Ishikawa (cell line): ENCODE results near the gene CD82.

Experiments used
- CEBPB ChIP-seq: IDR thresholded peaks from 2 replicates; pipeline ENCODE4 v1.6.1; 2012
- CREB1 ChIP-seq: IDR thresholded peaks from 2 replicates; pipeline ENCODE4 v1.6.1; 2012; ENCODE audit warnings: low read depth
- EGR1 ChIP-seq: IDR thresholded peaks from 2 replicates; pipeline ENCODE4 v1.6.1; 2012
- EP300 ChIP-seq: IDR thresholded peaks from 2 replicates; pipeline ENCODE4 v1.6.1; 2012; ENCODE audit warnings: borderline replicate concordance
- FOXM1 ChIP-seq: IDR thresholded peaks from 2 replicates; pipeline ENCODE4 v1.6.1; 2012; ENCODE audit warnings: low read depth, borderline replicate concordance
- NFIC ChIP-seq: IDR thresholded peaks from 2 replicates; pipeline ENCODE4 v1.6.1; 2012
- RAD21 ChIP-seq: IDR thresholded peaks from 2 replicates; pipeline ENCODE4 v1.6.1; 2012; ENCODE audit warnings: low read depth
- TAF1 ChIP-seq: IDR thresholded peaks from 2 replicates; pipeline ENCODE4 v1.6.1; 2012; ENCODE audit warnings: low read depth, mild to moderate bottlenecking
- TCF12 ChIP-seq: IDR thresholded peaks from 2 replicates; pipeline ENCODE4 v1.6.1; 2012; ENCODE audit warnings: low read depth
- TEAD4 ChIP-seq: IDR thresholded peaks from 2 replicates; pipeline ENCODE4 v1.6.1; 2012
- YY1 ChIP-seq: IDR thresholded peaks from 2 replicates; pipeline ENCODE4 v1.6.1; 2012; ENCODE audit warnings: low read depth
- ZBTB7A ChIP-seq: IDR thresholded peaks from 2 replicates; pipeline ENCODE4 v1.6.1; 2012; ENCODE audit warnings: low read depth
- TF ChIP-seq, protein P1 (sequence below): IDR thresholded peaks from 2 replicates; pipeline ENCODE4 v1.6.1; 2012
- TF ChIP-seq, protein P2 (sequence below): IDR thresholded peaks from 2 replicates; pipeline ENCODE4 v1.6.1; 2012
- TF ChIP-seq, protein P3 (sequence below): IDR thresholded peaks from 2 replicates; pipeline ENCODE4 v1.6.1; 2012; ENCODE audit warnings: low read depth, mild to moderate bottlenecking

Gene CD82

GRCh38 chr11:44538375-44539054 lies 26.9 kb upstream of the CD82 start:
- TF ChIP-seq RAD21: peak; percentile 100
- TF ChIP-seq NFIC: no peak
- TF ChIP-seq, protein P1, sequence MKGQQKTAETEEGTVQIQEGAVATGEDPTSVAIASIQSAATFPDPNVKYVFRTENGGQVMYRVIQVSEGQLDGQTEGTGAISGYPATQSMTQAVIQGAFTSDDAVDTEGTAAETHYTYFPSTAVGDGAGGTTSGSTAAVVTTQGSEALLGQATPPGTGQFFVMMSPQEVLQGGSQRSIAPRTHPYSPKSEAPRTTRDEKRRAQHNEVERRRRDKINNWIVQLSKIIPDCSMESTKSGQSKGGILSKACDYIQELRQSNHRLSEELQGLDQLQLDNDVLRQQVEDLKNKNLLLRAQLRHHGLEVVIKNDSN: no peak

DNA sequence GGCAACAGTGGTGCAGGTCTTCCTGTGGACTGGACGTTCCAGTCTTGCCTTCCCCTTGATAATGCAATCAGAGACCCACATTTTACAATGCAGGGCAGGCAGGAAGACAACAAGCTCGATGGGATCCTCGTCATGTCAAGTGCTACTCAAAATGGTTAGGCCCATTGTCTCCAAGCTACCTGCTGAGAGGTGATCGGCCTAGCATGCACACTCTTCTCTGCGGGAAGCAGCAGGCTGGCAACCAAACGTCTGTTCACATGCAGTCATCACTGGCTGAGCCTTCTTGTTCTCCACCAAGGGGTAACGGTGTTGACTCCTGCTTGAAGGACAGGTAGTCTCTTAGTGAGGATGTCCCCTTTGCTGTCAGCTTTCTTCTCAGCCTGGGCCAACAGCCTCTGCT lies 25.5 kb upstream of the CD82 start:
- TF ChIP-seq FOXM1: no peak
- no peak for TF ChIP-seq TAF1
- TF ChIP-seq CREB1: no peak

GRCh38 chr11:44540667-44541066 lies 24.8 kb upstream of the CD82 start:
- TF ChIP-seq FOXM1 (no peak), CREB1 (no peak), EP300 (no peak), RAD21 (no peak)

- TF ChIP-seq EP300 (no peak), CREB1 (no peak), NFIC (no peak), RAD21 (no peak), YY1 (no peak), EGR1 (no peak)
These were observed 23.1 kb upstream of the CD82 start for GRCh38 chr11:44542372-44542771.

GRCh38 chr11:44548032-44548695 lies 17.3 kb upstream of the CD82 start:
- TF ChIP-seq FOXM1: no peak
- TF ChIP-seq NFIC: no peak
- no peak for TF ChIP-seq TAF1
- TF ChIP-seq TCF12: no peak
- no peak for TF ChIP-seq YY1
- TF ChIP-seq EGR1: no peak
- TF ChIP-seq, protein P1: no peak
- no peak for TF ChIP-seq CEBPB
- no peak for TF ChIP-seq TEAD4
- no peak for TF ChIP-seq ZBTB7A
- no peak for TF ChIP-seq CREB1
- TF ChIP-seq, protein P2, sequence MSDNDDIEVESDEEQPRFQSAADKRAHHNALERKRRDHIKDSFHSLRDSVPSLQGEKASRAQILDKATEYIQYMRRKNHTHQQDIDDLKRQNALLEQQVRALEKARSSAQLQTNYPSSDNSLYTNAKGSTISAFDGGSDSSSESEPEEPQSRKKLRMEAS: no peak
- TF ChIP-seq EP300: no peak
- TF ChIP-seq, protein P3, sequence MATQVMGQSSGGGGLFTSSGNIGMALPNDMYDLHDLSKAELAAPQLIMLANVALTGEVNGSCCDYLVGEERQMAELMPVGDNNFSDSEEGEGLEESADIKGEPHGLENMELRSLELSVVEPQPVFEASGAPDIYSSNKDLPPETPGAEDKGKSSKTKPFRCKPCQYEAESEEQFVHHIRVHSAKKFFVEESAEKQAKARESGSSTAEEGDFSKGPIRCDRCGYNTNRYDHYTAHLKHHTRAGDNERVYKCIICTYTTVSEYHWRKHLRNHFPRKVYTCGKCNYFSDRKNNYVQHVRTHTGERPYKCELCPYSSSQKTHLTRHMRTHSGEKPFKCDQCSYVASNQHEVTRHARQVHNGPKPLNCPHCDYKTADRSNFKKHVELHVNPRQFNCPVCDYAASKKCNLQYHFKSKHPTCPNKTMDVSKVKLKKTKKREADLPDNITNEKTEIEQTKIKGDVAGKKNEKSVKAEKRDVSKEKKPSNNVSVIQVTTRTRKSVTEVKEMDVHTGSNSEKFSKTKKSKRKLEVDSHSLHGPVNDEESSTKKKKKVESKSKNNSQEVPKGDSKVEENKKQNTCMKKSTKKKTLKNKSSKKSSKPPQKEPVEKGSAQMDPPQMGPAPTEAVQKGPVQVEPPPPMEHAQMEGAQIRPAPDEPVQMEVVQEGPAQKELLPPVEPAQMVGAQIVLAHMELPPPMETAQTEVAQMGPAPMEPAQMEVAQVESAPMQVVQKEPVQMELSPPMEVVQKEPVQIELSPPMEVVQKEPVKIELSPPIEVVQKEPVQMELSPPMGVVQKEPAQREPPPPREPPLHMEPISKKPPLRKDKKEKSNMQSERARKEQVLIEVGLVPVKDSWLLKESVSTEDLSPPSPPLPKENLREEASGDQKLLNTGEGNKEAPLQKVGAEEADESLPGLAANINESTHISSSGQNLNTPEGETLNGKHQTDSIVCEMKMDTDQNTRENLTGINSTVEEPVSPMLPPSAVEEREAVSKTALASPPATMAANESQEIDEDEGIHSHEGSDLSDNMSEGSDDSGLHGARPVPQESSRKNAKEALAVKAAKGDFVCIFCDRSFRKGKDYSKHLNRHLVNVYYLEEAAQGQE: no peak
- TF ChIP-seq RAD21: no peak

DNA sequence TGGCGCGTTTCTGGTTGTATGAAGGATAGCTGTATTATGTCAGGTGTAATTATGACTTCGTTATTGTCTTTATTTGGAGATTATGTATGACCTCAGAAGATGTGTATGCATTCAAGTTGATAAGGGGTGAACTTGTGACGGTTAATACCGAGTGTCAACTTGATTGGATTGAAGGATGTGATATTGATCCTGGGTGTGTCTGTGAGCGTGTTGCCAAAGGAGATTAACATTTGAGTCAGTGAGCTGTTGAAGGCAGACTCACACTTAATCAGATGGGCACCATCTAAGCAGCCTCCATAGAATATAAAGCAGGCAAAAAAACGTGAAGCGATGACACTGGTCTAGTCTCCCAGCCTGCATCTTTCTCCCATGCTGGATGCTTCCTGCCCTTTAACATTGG lies 15.3 kb upstream of the CD82 start:
- TF ChIP-seq NFIC (no peak), EGR1 (no peak), TEAD4 (no peak), TAF1 (no peak), CREB1 (no peak), EP300 (no peak), CEBPB (no peak)
- TF ChIP-seq, protein P2: no peak
- TF ChIP-seq, protein P3: no peak
